K562 (cell line): ENCODE measurements around the gene EGFL6.

Source experiments
- ATF7 ChIP-seq: fragments of 450-650 bp; IDR thresholded peaks from 2 replicates; pipeline ENCODE4 v1.7.1; 2014; ENCODE audit warnings: mild to moderate bottlenecking, moderate library complexity
- FIP1L1 ChIP-seq: fragments of 200-400 bp; formaldehyde crosslinking; IDR thresholded peaks from 2 replicates; pipeline ENCODE4 v1.6.1; 2018; ENCODE audit warnings: mild to moderate bottlenecking, low read depth, low read length; ENCODE audit not compliant: poor library complexity, severe bottlenecking
- HDAC2 ChIP-seq: fragments of 450-650 bp; IDR thresholded peaks from 2 replicates; pipeline ENCODE4 v1.6.1; 2016; ENCODE audit warnings: mild to moderate bottlenecking
- JUN ChIP-seq, 2 experiments: sonication (generic) in 1 of 2; formaldehyde crosslinking in 1 of 2; IDR thresholded peaks; 2 replicates each; pipeline versions ENCODE4 v1.6.1 to v1.8.0; 2012 to 2022; ENCODE audit warnings: borderline replicate concordance in 2 of 2, mild to moderate bottlenecking in 2 of 2, improper control_type of control experiment in 1 of 2, low read depth in 1 of 2, low read length in 1 of 2, missing genetic modification reagents in 1 of 2
- SREBF1 ChIP-seq: fragments of 150-350 bp; IDR thresholded peaks from 2 replicates; pipeline ENCODE4 v1.6.1; 2014; ENCODE audit warnings: antibody characterized with exemption, low read depth, low read length, borderline replicate concordance
- TFAM ChIP-seq: fragments of 250-450 bp; sonication (Bioruptor Pico); conservative IDR thresholded peaks from 2 replicates; pipeline ENCODE4 v1.5.0; 2021; ENCODE audit warnings: mild to moderate bottlenecking, moderate library complexity
- ZNF41 ChIP-seq: fragments of 250-450 bp; sonication (Bioruptor Pico); conservative IDR thresholded peaks from 2 replicates; pipeline ENCODE4 v1.4.0; 2020; ENCODE audit warnings: mild to moderate bottlenecking
- TF ChIP-seq, protein P1 (sequence below), 3 experiments: IDR thresholded peaks in 2 of 3; conservative IDR thresholded peaks in 1 of 3; 2 replicates each; pipeline ENCODE4 v1.5.1; 2011 to 2012; ENCODE audit warnings: low read length in 3 of 3, mild to moderate bottlenecking in 3 of 3, control low read depth in 2 of 3, improper control_type of control experiment in 1 of 3, inconsistent platforms in 1 of 3, low read depth in 1 of 3, mixed read lengths in 1 of 3, moderate library complexity in 1 of 3; ENCODE audit not compliant: insufficient read depth in 2 of 3

DNA sequence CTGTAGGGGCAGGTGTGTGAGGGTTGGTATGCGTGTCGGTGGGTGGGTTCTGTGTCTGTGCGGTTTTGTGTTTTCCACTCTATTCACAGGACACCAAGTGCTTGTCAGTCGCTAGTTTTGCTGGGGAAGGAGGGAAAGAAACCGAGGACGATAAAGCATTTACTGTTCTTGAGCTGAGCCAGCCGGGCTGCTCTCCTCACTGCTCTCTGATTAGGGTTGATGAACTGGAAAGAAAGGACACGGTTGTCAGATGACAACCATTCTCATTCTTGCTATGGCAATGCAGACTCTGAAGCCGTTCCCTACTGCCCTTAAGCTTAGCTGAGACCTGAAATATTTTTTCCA lies 832 bp downstream of the EGFL6 start:
- TF ChIP-seq TFAM (no peak), ATF7 (no peak), ZNF41 (CRISPR knock-in tag) (no peak), JUN (IDR thresholded peaks at IDR 0.05; ENCODE audit: borderline replicate concordance, low read depth, low read length) (no peak), JUN (CRISPR knock-in tag; IDR thresholded peaks at IDR 0.05; ENCODE audit: borderline replicate concordance) (no peak), SREBF1 (no peak), FIP1L1 (no peak), HDAC2 (no peak)
- TF ChIP-seq, protein P1, sequence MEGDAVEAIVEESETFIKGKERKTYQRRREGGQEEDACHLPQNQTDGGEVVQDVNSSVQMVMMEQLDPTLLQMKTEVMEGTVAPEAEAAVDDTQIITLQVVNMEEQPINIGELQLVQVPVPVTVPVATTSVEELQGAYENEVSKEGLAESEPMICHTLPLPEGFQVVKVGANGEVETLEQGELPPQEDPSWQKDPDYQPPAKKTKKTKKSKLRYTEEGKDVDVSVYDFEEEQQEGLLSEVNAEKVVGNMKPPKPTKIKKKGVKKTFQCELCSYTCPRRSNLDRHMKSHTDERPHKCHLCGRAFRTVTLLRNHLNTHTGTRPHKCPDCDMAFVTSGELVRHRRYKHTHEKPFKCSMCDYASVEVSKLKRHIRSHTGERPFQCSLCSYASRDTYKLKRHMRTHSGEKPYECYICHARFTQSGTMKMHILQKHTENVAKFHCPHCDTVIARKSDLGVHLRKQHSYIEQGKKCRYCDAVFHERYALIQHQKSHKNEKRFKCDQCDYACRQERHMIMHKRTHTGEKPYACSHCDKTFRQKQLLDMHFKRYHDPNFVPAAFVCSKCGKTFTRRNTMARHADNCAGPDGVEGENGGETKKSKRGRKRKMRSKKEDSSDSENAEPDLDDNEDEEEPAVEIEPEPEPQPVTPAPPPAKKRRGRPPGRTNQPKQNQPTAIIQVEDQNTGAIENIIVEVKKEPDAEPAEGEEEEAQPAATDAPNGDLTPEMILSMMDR (IDR thresholded peaks at IDR 0.05 in 2 of 3, conservative IDR thresholded peaks at IDR 0.05 in 1 of 3; ENCODE audit: insufficient read depth in 2 of 3, low read depth in 1 of 3, low read length in 3 of 3): no peak
